Midbrain (tissue), 1 donor: ENCODE data around the gene MAPK1.
A peak's percentile ranks its signal among the peaks of the same experiment; 100 is the strongest.
"Not testable (repeated sequence)": the region's sequence is repeated elsewhere in the genome, so short reads cannot be mapped to it uniquely, and the experiment has no call there.

Experiments used
- DNase-seq: peaks from one replicate; lab custom pipeline; 2025; lab: John Stamatoyannopoulos, UW

The MAPK1 gene

DNA sequence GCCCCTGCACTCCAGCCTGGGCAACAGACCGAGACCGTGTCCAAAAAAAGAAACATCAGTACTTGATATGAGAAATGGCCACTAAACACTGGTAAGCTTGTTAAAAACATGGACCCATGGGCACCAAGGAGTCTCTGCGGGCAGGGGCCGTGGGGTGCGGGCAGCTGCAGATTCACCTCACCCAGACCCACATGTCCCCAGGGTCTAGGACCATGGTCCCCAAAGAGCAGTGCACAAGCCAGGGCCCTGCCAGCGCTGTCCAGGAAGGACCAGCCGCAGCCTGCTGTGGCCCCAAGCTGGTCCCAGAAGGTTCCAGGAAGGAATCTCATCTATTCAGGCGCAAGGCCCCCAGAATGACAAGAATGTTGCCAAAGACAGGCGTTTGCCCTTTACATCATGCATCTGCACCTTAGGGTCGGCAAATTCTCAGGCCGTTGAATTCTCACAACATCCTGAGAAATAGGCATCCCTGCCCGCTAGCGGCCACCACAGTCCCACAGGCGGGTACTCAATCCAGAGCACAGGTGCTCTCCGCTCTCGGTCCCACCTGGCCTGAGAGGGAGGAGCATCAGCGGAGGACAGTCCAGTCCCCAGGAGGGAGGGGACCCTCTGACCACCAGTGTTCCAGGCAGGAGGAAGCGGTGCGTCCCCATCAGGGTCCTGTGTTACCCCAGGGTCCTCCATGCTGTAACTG is 141.3 kb downstream of the MAPK1 start:
- DNase-seq = no peak

DNA sequence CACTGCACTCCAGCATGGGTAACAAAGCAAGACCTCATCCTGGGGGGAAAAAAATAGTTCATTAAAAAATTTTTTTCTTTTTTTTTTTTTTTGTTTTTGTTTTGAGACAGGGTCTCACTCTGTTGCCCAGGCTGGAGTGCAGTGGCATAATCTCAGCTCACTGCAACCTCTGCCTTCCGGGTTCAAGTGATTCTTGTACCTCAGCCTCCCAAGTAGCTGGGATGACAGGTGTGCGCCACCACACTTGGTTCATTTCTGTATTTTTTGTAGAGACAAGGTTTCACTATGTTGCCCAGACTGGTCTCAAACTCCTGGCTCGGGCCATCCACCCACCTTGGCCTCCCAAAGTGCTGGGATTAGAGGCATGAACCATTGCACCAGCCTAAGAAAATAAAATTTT is 142.9 kb downstream of the MAPK1 start:
- DNase-seq = not testable (repeated sequence)

DNA sequence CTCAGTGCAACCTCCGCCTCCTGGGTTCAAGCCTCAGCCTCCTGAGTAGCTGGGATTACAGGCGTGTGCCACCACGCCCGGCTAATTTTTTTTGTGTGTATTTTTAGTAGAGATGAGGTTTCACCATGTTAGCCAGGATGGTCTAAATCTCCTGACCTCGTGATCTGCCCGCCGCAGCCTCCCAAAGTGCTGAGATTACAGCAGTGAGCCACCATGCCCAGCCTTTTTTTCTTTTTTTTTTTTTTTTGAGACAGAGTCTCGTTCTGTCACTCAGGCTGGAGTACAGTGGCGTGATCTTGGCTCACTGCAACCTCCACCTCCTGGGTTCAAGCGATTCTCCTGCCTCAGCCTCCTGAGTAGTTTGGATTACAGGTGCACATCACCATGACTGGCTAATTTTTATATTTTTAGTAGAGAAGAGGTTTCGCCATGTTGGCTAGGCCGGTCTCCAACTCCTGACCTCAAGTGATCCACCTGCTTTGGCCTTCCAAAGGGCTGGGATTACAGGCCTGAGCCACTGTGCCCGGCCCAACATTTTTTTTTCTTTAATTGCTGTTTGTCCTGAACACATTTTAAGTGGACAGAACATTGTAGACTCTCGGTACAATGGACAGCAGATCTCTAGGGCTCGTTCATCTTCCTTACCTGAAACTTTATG is 146.1 kb downstream of the MAPK1 start:
- not testable (repeated sequence) for DNase-seq

DNA sequence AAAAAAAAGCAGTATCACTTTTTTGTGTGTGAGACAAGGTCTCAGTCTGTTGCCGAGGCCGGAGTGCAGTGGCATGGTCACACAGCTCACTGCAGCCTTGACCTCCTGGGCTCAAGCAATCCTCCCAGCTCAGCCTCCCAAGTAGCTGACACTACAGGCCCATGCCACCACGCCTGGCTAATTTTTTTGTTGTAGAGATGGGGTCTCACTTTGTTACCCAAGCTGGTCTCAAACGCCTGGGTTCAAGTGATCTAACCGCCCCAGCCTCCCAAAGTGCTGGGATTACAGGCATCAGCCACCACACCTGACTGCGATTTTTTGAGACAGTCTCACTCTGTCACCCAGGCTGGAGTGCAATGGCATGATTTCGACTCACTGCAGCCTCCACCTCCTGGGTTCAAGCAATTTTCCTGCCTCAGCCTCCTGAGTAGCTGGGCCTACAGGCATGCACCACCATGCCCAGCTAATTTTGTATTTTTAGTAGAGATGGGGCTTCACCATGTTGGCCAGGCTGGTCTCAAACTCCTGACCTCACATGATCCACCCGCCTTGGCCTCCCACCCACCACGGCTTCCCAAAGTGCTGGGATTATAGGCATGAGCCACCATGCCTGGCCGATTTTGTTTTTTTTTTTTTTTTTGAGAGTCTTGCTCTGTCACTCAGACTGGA is 147.1 kb downstream of the MAPK1 start:
- not testable (repeated sequence) for DNase-seq

DNA sequence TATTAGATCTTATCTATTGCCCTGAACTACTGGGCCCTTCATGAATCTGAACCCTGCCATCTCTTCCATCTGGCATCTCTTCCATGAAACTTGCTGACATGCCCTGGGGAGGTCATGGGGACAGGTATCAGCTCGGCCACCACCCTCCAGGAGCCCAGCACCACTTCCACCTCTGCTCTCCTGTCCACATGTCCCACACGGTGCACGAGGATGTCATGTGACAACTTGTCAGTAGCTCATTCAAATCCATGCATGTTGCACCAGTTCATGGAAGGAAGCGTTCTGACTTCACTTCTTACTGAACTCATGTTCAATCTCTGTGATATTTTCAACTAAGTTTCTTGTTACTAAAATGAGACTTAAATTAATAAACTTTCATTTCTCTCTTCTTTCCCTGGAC is 148.4 kb downstream of the MAPK1 start:
- no peak for DNase-seq

DNA sequence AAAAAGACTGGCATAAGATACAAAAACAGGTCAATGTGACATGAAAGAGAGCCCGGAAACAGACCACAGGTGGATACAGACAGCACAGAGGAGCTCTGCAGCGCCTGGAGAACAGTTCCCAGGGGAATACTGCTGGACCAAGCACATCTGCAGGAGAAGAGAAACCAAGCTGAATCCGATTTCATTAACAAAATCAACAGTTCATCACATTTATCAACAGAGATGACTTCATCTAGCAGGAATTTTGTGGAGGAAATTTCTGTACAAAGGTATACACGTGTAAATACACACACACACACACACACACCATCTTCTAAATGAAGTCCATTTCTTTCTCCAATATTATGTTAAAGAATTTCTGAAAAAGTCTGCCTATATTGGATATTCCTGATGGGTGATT is 148.9 kb downstream of the MAPK1 start:
- DNase-seq = no peak

DNA sequence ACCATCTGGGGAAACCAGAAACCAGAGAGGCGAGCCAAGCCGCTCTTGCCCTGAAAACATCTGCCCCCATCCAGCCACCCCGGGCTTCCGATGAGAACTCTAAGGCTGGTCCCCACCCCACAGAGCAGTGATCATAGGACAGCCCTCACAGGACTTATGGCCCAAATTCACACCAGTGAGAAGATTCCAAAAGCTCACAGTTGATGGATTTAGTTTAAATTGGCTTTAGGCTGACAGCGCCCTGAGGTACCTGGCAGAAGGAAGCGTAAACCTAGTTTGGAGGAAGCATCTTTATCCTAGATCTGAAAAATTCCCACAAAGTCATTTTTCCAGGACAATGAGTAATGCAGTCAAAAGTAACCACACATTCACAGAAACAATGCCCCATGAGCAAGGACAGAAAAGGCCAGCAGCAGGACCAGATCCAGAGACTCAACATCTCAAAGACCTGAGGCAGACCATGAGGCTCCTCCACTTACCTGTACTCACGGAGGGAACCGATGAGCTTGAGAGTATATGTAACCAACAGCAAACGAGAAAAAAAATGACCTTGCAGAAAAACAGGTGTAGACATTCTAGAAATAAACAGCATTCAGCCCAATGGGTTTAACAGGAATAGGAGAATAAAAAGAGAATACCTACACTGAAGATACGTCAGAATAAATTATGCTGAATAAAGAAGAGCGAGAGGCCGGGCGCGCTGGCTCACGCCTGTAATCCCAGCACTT is 150.9 kb downstream of the MAPK1 start:
- not testable (repeated sequence) for DNase-seq

DNA sequence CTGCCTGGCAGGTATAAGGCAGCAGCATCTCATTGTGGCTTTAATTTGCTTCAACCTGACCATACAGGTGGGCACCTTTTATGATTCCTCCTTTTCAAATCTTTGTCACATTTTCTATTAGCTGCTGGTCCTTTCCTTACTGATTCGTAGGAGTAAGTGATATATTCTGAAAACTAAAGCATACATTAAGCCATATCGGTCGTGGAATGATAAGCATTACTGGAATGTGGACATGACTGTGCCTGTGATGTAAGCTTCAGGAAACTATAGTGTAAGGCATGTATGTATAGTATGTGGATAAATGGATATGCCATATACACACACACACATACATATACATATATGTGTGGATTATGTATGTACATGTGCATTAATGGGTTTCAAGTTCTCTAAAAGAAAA is 152.7 kb downstream of the MAPK1 start:
- no peak for DNase-seq

DNA sequence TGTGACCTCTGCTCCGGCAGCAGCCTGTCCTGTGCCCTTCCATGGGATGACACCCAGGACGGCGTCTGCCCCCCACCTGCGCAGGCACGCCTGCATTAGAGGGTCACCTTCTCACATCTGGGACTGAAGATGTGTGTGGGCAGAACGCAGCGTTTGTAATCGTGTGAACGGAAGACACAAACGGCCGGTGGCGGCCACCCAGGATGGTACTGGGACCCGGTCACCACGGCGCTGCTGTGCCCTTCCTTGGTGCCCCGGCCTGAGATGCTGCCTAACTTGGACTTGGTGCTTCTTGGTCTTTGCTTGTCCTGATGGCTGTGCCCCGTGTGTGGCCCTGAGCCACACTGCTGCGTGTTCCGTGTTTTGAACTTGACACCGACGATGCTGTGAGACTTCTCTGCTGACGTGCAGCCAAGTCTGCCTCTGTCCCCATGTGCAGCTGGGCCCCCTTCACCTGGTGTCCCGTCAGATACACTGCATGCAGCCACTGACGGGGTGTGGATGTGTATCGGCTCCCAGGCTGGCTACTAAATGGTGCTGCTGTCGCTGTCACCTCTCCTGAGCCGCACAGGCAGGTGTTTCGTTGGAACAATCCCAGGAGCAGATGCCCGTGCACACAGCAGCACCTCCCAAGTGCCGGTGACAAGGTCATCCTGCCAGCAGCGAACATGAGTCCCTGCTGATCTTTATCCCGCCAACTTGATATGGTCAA is 153.2 kb downstream of the MAPK1 start:
- no peak for DNase-seq

DNA sequence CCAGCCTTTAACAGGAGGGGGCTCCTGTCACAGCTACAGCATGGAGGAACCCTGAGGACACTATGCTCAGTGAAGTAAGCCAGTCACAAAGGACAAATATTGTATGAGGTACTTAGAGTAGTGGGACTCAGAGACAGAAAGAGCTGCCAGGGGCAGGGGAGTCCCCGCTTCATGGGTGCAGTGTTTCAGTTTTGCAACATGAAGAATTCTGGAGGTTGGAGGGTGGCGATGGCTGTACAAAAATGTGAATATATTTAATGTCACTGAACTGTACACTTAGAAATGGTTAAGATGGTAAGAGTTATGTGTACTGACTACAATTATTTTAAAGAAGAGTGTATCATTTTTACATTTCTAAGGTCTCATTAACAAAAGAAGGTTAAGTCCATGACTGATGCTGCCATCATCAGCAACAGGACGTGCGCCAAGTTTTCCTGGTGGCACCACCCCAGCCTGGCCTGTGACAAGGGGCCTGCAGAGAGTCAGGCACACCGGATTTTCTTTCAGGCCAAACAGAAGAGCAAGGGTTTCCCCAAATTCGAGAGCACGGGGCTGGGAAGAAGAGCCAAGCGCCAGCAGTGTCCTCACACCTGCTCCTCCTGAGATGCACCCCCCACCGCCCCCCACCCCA is 153.9 kb downstream of the MAPK1 start:
- no peak for DNase-seq

DNA sequence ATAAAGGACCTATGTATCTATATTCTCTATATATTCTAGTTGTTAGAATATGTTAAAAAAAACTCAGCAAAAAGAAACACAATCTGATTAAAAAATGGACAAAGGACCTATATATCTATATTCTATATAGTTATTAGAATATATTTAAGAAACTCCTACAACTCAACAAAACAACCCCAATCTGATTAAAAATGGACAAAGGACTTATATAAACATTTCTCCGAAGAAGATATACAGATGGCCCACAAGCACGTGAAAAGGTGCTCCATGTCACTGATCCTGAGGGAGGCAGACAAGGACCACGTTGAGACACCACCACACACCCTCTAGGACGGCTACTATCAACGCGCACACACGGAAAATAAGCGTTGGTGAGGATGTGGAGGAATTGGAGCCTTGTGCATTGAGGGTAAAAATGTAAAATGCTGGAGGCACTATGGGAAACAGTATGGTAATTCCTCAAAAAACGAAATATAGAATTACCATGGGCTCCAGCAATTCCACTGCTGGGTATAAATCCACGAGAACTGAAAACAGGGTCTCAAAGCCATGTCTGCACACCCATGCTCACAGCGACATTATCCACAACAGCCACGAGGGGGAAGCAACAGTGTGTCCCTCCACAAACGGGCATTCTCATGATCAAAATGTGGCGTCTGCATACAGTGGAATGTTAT is 154.6 kb downstream of the MAPK1 start:
- DNase-seq = peak; percentile 81

DNA sequence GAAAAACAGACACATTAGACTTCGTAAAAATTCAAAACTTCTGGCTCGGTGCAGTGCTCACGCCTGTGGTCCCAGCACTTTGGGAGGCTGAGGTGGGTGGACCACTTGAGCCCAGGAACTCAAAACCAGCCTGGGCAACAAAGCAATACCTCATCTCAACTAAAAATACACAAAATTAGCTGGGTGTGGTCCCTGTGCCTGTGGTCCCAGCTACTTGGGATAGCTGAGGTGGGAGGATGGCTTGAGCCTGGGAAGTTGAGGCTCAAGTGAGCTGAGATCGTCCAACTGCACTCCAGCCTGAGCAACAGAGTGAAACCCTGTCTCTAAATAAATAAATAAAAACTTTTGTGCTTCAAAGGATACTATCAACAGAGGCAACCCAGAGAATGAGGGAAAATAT is 155.6 kb downstream of the MAPK1 start:
- no peak for DNase-seq

DNA sequence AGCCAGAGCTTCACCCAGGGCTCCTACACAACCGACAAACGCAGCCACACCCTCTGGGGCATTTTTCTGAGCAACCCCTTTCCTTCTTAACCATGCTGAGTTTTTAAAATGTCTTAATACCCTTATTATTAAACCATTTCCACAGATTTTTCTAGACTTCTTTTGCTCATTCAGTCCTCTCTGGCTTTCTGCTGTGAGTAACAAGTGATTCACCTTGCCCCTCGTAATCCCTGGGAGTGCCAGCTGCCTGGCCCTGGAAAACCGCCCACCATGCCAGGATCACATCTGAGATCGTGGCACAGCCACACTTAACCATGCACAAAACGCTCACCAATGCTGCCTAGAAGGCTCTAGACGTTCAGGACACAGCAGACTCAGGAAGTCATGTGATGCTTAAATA is 157.3 kb downstream of the MAPK1 start:
- DNase-seq = no peak

DNA sequence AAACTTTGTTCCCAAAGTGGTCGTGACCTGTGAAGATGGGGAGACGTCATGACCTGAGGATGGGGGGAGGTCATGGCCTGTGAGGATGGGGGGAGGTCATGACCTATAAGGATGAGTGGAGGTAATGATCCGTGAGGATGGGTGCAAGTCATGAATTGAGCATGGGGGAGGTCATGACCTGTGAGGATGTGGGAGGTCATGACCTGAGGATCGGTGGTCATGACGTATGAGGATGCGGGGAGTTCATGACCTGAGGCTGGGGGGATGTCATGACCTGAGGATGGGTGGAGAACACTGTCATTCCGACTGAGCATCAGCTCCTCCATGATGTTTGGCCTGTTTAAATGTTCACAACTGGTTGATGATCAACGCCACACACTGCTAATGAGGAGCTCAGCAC is 157.8 kb downstream of the MAPK1 start:
- no peak for DNase-seq

DNA sequence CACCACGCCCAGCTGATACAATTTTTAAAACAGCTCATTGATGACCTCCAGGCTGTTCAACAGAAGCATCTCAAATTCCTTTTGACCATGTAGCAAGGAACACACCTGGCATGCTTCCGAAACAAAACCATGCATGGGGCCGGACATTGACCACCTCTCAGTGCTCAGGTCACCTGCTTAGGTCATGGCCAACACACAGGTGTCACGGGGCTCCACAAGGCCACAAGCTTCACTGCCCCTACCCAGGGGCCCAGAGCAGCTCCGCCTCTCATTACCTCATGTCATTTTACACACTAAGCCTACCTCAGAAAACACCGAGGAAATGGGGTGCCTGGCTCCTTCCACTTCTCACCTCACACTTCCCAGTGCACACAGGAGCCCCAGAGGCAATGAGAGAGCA is 158.5 kb downstream of the MAPK1 start:
- DNase-seq = no peak

DNA sequence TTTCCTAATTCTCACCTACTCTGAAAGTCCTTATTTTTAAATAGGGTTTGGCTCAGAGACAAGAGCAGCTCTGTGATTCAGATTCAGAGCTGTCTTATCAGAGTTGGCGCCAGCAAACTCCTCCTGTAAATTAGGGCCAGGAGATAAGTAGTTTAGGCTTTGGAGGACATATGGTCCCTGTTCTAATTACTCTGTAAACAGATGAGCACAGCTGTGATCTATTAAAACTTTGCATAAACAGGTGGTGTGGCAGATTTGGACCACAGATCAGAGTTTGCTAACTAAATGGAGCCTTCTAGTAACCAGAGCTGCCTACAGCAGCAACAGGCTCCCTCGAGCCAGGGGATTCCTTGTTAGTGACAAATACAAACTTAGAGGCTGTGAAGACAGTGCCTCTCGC is 159.8 kb downstream of the MAPK1 start:
- DNase-seq = no peak
